ENCODE measurements around the gene SRP72.
A peak's percentile ranks its signal among the peaks of the same experiment; 100 is the strongest.

GRCh38 chr4:56462157-56462556, 5.3 kb upstream of the SRP72 start:
- TF ChIP-seq E2F6 (IDR thresholded peaks at IDR 0.05): no peak
- no peak for TF ChIP-seq CTCF (IDR thresholded peaks at IDR 0.05; ENCODE audit: control extremely low read depth in 1 of 3, insufficient read depth in 1 of 3, low read depth in 1 of 3, low read length in 3 of 3)
- no peak for TF ChIP-seq JUND (IDR thresholded peaks at IDR 0.05; ENCODE audit: low read length)
- TF ChIP-seq POLR2AphosphoS5 (IDR thresholded peaks at IDR 0.05; ENCODE audit: low read depth, low read length): no peak; the same call in 1 of the 2 replicates
- TF ChIP-seq KDM1A (IDR thresholded peaks at IDR 0.05; ENCODE audit: borderline replicate concordance, low read length): no peak
- peak in 1 of 2 experiments; percentile 65; a peak in 1 of 3 replicates for TF ChIP-seq POLR2A (IDR thresholded peaks at IDR 0.05; ENCODE audit: control extremely low read depth in 1 of 2, low read depth in 2 of 2, low read length in 2 of 2)
- TF ChIP-seq EZH2 (IDR thresholded peaks at IDR 0.05; ENCODE audit: low read depth, low read length, severe bottlenecking): no peak
- no peak for TF ChIP-seq SAP30 (IDR thresholded peaks at IDR 0.05; ENCODE audit: insufficient read depth, insufficient replicate concordance, low read length)
- TF ChIP-seq ZNF274 (IDR thresholded peaks at IDR 0.05; ENCODE audit: borderline replicate concordance, extremely low read depth, low read length): no peak
- no peak for TF ChIP-seq SIRT6 (IDR thresholded peaks at IDR 0.05; ENCODE audit: low read length)
- no peak for TF ChIP-seq TAF1 (IDR thresholded peaks at IDR 0.05; ENCODE audit: low read depth, low read length)
- TF ChIP-seq CREB1 (IDR thresholded peaks at IDR 0.05): no peak
- no peak for TF ChIP-seq EP300 (IDR thresholded peaks at IDR 0.05; ENCODE audit: borderline replicate concordance in 1 of 2, low read depth in 2 of 2, low read length in 2 of 2)
